Endometrial microvascular endothelial cells (primary cell): ENCODE data around the gene NEK6. TPM values are rescaled to one million over a fixed set of nuclear protein-coding genes. Genes with fewer than 3 reads are reported as not detected.

Source experiments
- in situ Hi-C: cut with HindIII; loops from 2 replicates; pipeline ENCODE4 v1.10.0; 2017; ENCODE audit warnings: low sequenced_read_pairs, low pct_unique_long_range_greater_than_20kb; ENCODE audit errors: inconsistent ontology term
- total RNA-seq: library from RNA; depleted of rRNA; stranded (reverse); fragments of >200 nt; gene quantifications from one replicate; pipeline ENCODE4 v1.2.3, GENCODE V29; 2015; ENCODE audit errors: inconsistent ontology term

Gene NEK6
- total RNA-seq, 1 donor from 2014 or later, result 40.0 TPM

GRCh38 chr9:124375726-124376125 lies 118.0 kb downstream of the NEK6 start:
- in situ Hi-C loops, result no loop called here

- in situ Hi-C loops, result no loop called here
Measured at GRCh38 chr9:124376329-124376728, 118.6 kb downstream of the NEK6 start.

GRCh38 chr9:124377551-124378406 lies 120.0 kb downstream of the NEK6 start:
- in situ Hi-C loops, result no loop called here

- in situ Hi-C loops, result no loop called here
Measured at GRCh38 chr9:124381170-124381945, 123.6 kb downstream of the NEK6 start.

GRCh38 chr9:124384210-124384609 lies 126.5 kb downstream of the NEK6 start:
- in situ Hi-C loops, result no loop called here

- in situ Hi-C loops, result no loop called here
Measured at GRCh38 chr9:124384846-124385245, 127.1 kb downstream of the NEK6 start.

- in situ Hi-C loops, result no loop called here
Measured at GRCh38 chr9:124385623-124386022, 127.9 kb downstream of the NEK6 start.

- in situ Hi-C loops, result no loop called here
Measured at GRCh38 chr9:124386201-124386600, 128.5 kb downstream of the NEK6 start.

- in situ Hi-C loops, result no loop called here
Measured at GRCh38 chr9:124388275-124389048, 130.7 kb downstream of the NEK6 start.

GRCh38 chr9:124389146-124389939 lies 131.6 kb downstream of the NEK6 start:
- in situ Hi-C loops, result no loop called here

- in situ Hi-C loops, result no loop called here
Measured at GRCh38 chr9:124390794-124391658, 133.3 kb downstream of the NEK6 start.

- in situ Hi-C loops, result no loop called here
Measured at GRCh38 chr9:124392254-124392870, 134.6 kb downstream of the NEK6 start.

- in situ Hi-C loops, result no loop called here
Measured at GRCh38 chr9:124392871-124393460, 135.2 kb downstream of the NEK6 start.

GRCh38 chr9:124394167-124394566 lies 136.4 kb downstream of the NEK6 start:
- in situ Hi-C loops, result no loop called here

- in situ Hi-C loops, result no loop called here
Measured at GRCh38 chr9:124394596-124394995, 136.8 kb downstream of the NEK6 start.

- in situ Hi-C loops, result no loop called here
Measured at GRCh38 chr9:124395826-124396225, 138.1 kb downstream of the NEK6 start.
